Fibroblast of lung (primary cell): ENCODE measurements around the gene SOX13. TPM values are rescaled to one million over a fixed set of nuclear protein-coding genes. Genes with fewer than 3 reads are reported as not detected.

ENCODE experiments used
- DNase-seq, 2 donors: peaks; one replicate each; pipeline versions ENCODE4 v3.0.0 to v3.0.0-alpha.2; 2010; ENCODE audit warnings: low read depth in 2 of 2
- H2AFZ ChIP-seq: 2 replicates; pipeline ENCODE4 v1.5.1; 2012; ENCODE audit warnings: low read length, control low read depth, inconsistent platforms
- H3K27ac ChIP-seq: 2 replicates; pipeline ENCODE4 v1.5.1; 2011; ENCODE audit warnings: low read length, control low read depth; ENCODE audit not compliant: insufficient read depth
- H3K27me3 ChIP-seq: 2 replicates; pipeline ENCODE4 v1.5.1; 2011; ENCODE audit warnings: mild to moderate bottlenecking, low read length; ENCODE audit not compliant: control insufficient read depth, insufficient read depth
- H3K36me3 ChIP-seq: 2 replicates; pipeline ENCODE4 v1.5.1; 2011; ENCODE audit warnings: low read length; ENCODE audit not compliant: control insufficient read depth, insufficient read depth
- H3K4me1 ChIP-seq: 2 replicates; pipeline ENCODE4 v1.5.1; 2011; ENCODE audit warnings: low read length; ENCODE audit not compliant: control insufficient read depth, insufficient read depth; ENCODE audit errors: extremely low read depth
- H3K4me2 ChIP-seq: 2 replicates; pipeline ENCODE4 v1.5.1; 2011; ENCODE audit warnings: low read length, control low read depth; ENCODE audit not compliant: insufficient read depth; ENCODE audit errors: extremely low read depth
- H3K4me3 ChIP-seq, 4 experiments: fragments of 200-600 bp in 1 of 4; sonication (generic) in 1 of 4; replicated peaks in 1 of 4; 2 replicates each; pipeline ENCODE4 v1.5.1; 2011 to 2016; ENCODE audit warnings: low read length in 4 of 4, low read depth in 3 of 4, mild to moderate bottlenecking in 3 of 4, control low read depth in 2 of 4, inconsistent platforms in 1 of 4, mixed read lengths in 1 of 4; ENCODE audit not compliant: insufficient read depth in 1 of 4; ENCODE audit errors: control extremely low read depth in 1 of 4
- H3K79me2 ChIP-seq: 2 replicates; pipeline ENCODE4 v1.5.1; 2012; ENCODE audit warnings: mild to moderate bottlenecking, low read length, inconsistent platforms; ENCODE audit not compliant: control insufficient read depth, insufficient read depth
- H3K9ac ChIP-seq: 2 replicates; pipeline ENCODE4 v1.5.1; 2011; ENCODE audit warnings: mild to moderate bottlenecking, low read length, control low read depth; ENCODE audit not compliant: insufficient read depth
- H3K9me3 ChIP-seq: 2 replicates; pipeline ENCODE4 v1.5.1; 2012; ENCODE audit warnings: low read depth, low read length; ENCODE audit not compliant: control insufficient read depth, insufficient read depth
- H4K20me1 ChIP-seq: 2 replicates; pipeline ENCODE4 v1.5.1; 2011; ENCODE audit warnings: low read length; ENCODE audit not compliant: control insufficient read depth, insufficient read depth; ENCODE audit errors: extremely low read depth
- EZH2 ChIP-seq: IDR thresholded peaks from 2 replicates; pipeline ENCODE4 v1.5.1; 2012; ENCODE audit warnings: low read length, control low read depth, mild to moderate bottlenecking; ENCODE audit errors: missing control alignments
- polyA plus RNA-seq, 2 donors: library from polyadenylated mRNA; depleted of rRNA in 1 of 2; stranded (reverse) in 1 of 2; unstranded in 1 of 2; fragments of >200 nt; gene quantifications; 2 replicates each; pipeline ENCODE4 v1.2.1, GENCODE V29; 2011 to 2012; ENCODE audit warnings: missing spikeins in 1 of 2
- total RNA-seq: library from RNA; depleted of rRNA; stranded (reverse); fragments of >200 nt; gene quantifications from 2 replicates; pipeline ENCODE4 v1.2.1, GENCODE V29; 2014
- TF ChIP-seq, protein P1 (sequence below), 2 donors: IDR thresholded peaks in 1 of 2; conservative IDR thresholded peaks in 1 of 2; 1 replicate in 1 of 2; 2 replicates in 1 of 2; pipeline ENCODE4 v1.5.1; 2011 to 2012; ENCODE audit warnings: low read length in 2 of 2, control low read depth in 1 of 2, inconsistent platforms in 1 of 2, low read depth in 1 of 2, mild to moderate bottlenecking in 1 of 2

Gene SOX13
- total and polyA plus RNA-seq, 2 donors (not counting 1 experiment from before 2014, with no cell fraction given): 2.0 to 5.5 TPM

GRCh38 chr1:204167730-204168129 lies 94.8 kb downstream of the SOX13 start:
- no peak overlapping the region for H3K4me3 ChIP-seq

DNA sequence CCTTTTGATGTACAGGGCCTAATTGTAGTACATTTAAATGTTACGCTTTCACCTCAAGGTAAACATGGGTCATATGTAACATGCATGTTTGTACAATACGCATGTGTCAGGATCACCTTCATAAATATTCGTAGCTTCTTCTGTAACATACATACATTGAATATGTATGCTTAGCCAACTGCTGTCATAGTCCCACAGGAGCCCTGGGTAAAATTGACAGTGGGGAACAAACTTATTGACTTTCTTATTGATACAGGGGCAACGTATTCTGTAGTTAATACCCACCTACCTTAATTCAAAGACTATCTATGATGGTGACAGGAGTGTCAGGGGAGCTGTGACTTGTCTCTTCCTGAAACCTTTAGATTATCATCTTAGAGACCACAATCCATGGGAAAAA lies 96.9 kb downstream of the SOX13 start:
- TF ChIP-seq, protein P1, sequence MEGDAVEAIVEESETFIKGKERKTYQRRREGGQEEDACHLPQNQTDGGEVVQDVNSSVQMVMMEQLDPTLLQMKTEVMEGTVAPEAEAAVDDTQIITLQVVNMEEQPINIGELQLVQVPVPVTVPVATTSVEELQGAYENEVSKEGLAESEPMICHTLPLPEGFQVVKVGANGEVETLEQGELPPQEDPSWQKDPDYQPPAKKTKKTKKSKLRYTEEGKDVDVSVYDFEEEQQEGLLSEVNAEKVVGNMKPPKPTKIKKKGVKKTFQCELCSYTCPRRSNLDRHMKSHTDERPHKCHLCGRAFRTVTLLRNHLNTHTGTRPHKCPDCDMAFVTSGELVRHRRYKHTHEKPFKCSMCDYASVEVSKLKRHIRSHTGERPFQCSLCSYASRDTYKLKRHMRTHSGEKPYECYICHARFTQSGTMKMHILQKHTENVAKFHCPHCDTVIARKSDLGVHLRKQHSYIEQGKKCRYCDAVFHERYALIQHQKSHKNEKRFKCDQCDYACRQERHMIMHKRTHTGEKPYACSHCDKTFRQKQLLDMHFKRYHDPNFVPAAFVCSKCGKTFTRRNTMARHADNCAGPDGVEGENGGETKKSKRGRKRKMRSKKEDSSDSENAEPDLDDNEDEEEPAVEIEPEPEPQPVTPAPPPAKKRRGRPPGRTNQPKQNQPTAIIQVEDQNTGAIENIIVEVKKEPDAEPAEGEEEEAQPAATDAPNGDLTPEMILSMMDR (conservative IDR thresholded peaks at IDR 0.05 in 1 of 2, IDR thresholded peaks at IDR 0.05 in 1 of 2; ENCODE audit: low read depth in 1 of 2, low read length in 2 of 2): no peak
- no peak for TF ChIP-seq EZH2

More at GRCh38 chr1:204167730-204168129, 94.8 kb downstream of the SOX13 start:
- Histone ChIP-seq H3K9ac (no peak overlapping the region), H3K27me3 (no peaks in the 10 kb centered on the region), H3K4me2 (no peak overlapping the region), H3K79me2 (no peaks in the 10 kb centered on the region), H2AFZ (no peak overlapping the region), H3K36me3 (no peaks in the 10 kb centered on the region), H3K27ac (no peak overlapping the region), H3K9me3 (no peaks in the 10 kb centered on the region), H4K20me1 (no peaks in the 10 kb centered on the region), H3K4me1 (peaks cover 3% of the 10 kb centered on the region)
- DNase-seq: no peak
- TF ChIP-seq, protein P1 (conservative IDR thresholded peaks at IDR 0.05 in 1 of 2, IDR thresholded peaks at IDR 0.05 in 1 of 2; ENCODE audit: low read depth in 1 of 2, low read length in 2 of 2): no peak
- no peak for TF ChIP-seq EZH2

DNA sequence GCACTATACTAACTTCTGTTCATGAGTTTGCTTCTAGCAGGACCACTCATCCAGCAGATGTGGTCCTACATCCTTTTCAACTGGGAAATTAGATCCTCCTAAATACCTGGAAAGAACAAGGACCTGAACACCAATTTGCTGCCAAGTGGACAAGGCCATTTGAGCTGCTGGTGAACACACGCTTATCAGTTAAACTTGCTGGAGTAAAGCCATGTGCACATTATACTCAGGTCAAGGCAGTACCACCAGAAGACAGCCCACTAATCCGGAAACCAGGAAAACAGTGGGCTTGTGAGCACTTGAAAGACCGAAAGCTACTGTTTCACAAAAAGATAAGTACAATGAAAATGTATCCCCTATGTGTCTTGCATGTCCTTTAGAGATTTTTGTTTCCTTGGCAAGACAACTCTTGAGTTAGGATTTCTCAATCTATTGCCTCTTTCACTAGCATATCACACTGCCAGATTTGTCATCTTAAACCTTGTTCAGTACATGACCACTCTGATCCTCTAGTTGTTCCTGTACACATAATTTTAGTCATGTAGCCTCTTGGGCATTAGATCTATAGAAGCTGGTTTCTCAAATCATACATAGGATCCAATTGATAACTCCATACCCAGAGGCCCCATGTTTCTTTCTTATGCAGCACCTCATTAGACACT lies 97.7 kb downstream of the SOX13 start:
- Histone ChIP-seq H3K27me3 (no peaks in the 10 kb centered on the region), H3K9ac (no peak overlapping the region), H4K20me1 (no peaks in the 10 kb centered on the region), H3K36me3 (no peaks in the 10 kb centered on the region), H3K4me1 (peaks cover 3% of the 10 kb centered on the region), H3K4me2 (no peak overlapping the region), H3K27ac (no peak overlapping the region), H3K4me3 (no peak overlapping the region), H2AFZ (no peak overlapping the region), H3K79me2 (no peaks in the 10 kb centered on the region), H3K9me3 (no peaks in the 10 kb centered on the region)
- DNase-seq: no peak
- no peak for TF ChIP-seq EZH2
- TF ChIP-seq, protein P1 (conservative IDR thresholded peaks at IDR 0.05 in 1 of 2, IDR thresholded peaks at IDR 0.05 in 1 of 2; ENCODE audit: low read depth in 1 of 2, low read length in 2 of 2): no peak

More for the DNA sequence above, 96.9 kb downstream of the SOX13 start:
- H4K20me1 ChIP-seq: no peaks in the 10 kb centered on the region
- DNase-seq: no peak
- H3K79me2 ChIP-seq: no peaks in the 10 kb centered on the region
- no peaks in the 10 kb centered on the region for H3K27me3 ChIP-seq
- no peak overlapping the region for H3K4me2 ChIP-seq
- H3K27ac ChIP-seq: no peak overlapping the region
- no peaks in the 10 kb centered on the region for H3K9me3 ChIP-seq
- H3K9ac ChIP-seq: no peak overlapping the region
- no peak overlapping the region for H3K4me3 ChIP-seq
- H3K4me1 ChIP-seq: peaks cover 3% of the 10 kb centered on the region
- H3K36me3 ChIP-seq: no peaks in the 10 kb centered on the region
- H2AFZ ChIP-seq: no peak overlapping the region
